Neural cell (in vitro differentiated cells): ENCODE results near the gene COQ2. TPM values are rescaled to one million over a fixed set of nuclear protein-coding genes. Genes with fewer than 3 reads are reported as not detected.
"Not testable (repeated sequence)": the region's sequence is repeated elsewhere in the genome, so short reads cannot be mapped to it uniquely, and the experiment has no call there.

Experiments used
- H2AFZ ChIP-seq: fragments of 200-600, 300-800 bp; sonication (generic), shearing (Covaris generic); 2 replicates; pipeline ENCODE4 v1.6.0; 2014; ENCODE audit warnings: low read depth, mild to moderate bottlenecking, antibody characterized with exemption, low read length, moderate library complexity
- H3F3A ChIP-seq: fragments of 200-600 bp; shearing (Covaris generic); 2 replicates; pipeline ENCODE4 v1.6.1; 2016; ENCODE audit warnings: mild to moderate bottlenecking, moderate library complexity, mixed read lengths, antibody characterized with exemption, low read length; ENCODE audit not compliant: insufficient read depth, poor library complexity, severe bottlenecking
- H3K27ac ChIP-seq: fragments of 200-600, 300-800 bp; sonication (generic), shearing (Covaris generic); 2 replicates; pipeline ENCODE4 v1.5.1; 2014; ENCODE audit warnings: mild to moderate bottlenecking, low read length, moderate library complexity
- H3K27me3 ChIP-seq: fragments of 300-800, 200-600 bp; sonication (generic), shearing (Covaris generic); 2 replicates; pipeline ENCODE4 v1.6.0; 2014; ENCODE audit warnings: mild to moderate bottlenecking, low read depth, low read length, moderate library complexity; ENCODE audit not compliant: insufficient read depth
- H3K36me3 ChIP-seq: fragments of 300-800, 200-600 bp; sonication (generic), shearing (Covaris generic); 2 replicates; pipeline ENCODE4 v1.5.1; 2014; ENCODE audit warnings: mild to moderate bottlenecking, antibody characterized with exemption, low read length, moderate library complexity; ENCODE audit not compliant: insufficient read depth
- H3K4me2 ChIP-seq: fragments of 300-800, 200-600 bp; sonication (generic), shearing (Covaris generic); 2 replicates; pipeline ENCODE4 v1.6.0; 2014; ENCODE audit warnings: mild to moderate bottlenecking, low read length
- H3K4me3 ChIP-seq: fragments of 300-800, 200-600 bp; sonication (generic), shearing (Covaris generic); 2 replicates; pipeline ENCODE4 v1.5.1; 2014; ENCODE audit warnings: mild to moderate bottlenecking, low read length, moderate library complexity
- H3K79me2 ChIP-seq: fragments of 200-600 bp; shearing (Covaris generic); replicated peaks from 2 replicates; pipeline ENCODE4 v1.6.0; 2014; ENCODE audit warnings: mild to moderate bottlenecking, low read length, moderate library complexity; ENCODE audit not compliant: insufficient read depth
- H3K9ac ChIP-seq: fragments of 300-800, 200-600 bp; sonication (generic), shearing (Covaris generic); 2 replicates; pipeline ENCODE4 v1.6.1; 2016; ENCODE audit warnings: mild to moderate bottlenecking, low read length, mixed read lengths
- H3K9me2 ChIP-seq: fragments of 200-600 bp; shearing (Covaris generic); 2 replicates; pipeline ENCODE4 v1.6.1; 2016; ENCODE audit warnings: mild to moderate bottlenecking, low read length, mixed read lengths; ENCODE audit not compliant: insufficient read depth
- H3K9me3 ChIP-seq: fragments of 200-600, 300-800 bp; sonication (generic), shearing (Covaris generic); 2 replicates; pipeline ENCODE4 v1.6.1; 2016; ENCODE audit warnings: mild to moderate bottlenecking, mixed run types, low read length, moderate library complexity, mixed read lengths
- H4K20me1 ChIP-seq: fragments of 200-600 bp; shearing (Covaris generic); 2 replicates; pipeline ENCODE4 v1.6.1; 2016; ENCODE audit warnings: mild to moderate bottlenecking, mixed run types; ENCODE audit not compliant: insufficient read depth
- EP300 ChIP-seq: fragments of 450-650 bp; conservative IDR thresholded peaks from 2 replicates; pipeline ENCODE4 v1.6.1; 2014; ENCODE audit warnings: antibody characterized with exemption, mild to moderate bottlenecking, moderate library complexity; ENCODE audit not compliant: poor library complexity, severe bottlenecking
- EZH2 ChIP-seq: fragments of 200-600, 300-800 bp; shearing (Covaris generic), sonication (generic); IDR thresholded peaks from 2 replicates; pipeline ENCODE4 v1.6.1; 2014; ENCODE audit warnings: antibody characterized with exemption, low read length, borderline replicate concordance, mild to moderate bottlenecking; ENCODE audit not compliant: insufficient read depth, poor library complexity, severe bottlenecking
- MXI1 ChIP-seq: fragments of 450-650 bp; conservative IDR thresholded peaks from 2 replicates; pipeline ENCODE4 v1.6.1; 2014; ENCODE audit warnings: antibody characterized with exemption, mild to moderate bottlenecking; ENCODE audit not compliant: poor library complexity, severe bottlenecking
- POLR2AphosphoS5 ChIP-seq: IDR thresholded peaks from 2 replicates; pipeline ENCODE4 v1.6.1; 2012
- RAD21 ChIP-seq: fragments of 450-650 bp; conservative IDR thresholded peaks from 2 replicates; pipeline ENCODE4 v1.6.1; 2014; ENCODE audit warnings: antibody characterized with exemption, mild to moderate bottlenecking, moderate library complexity
- SMC3 ChIP-seq: fragments of 450-650 bp; conservative IDR thresholded peaks from 2 replicates; pipeline ENCODE4 v1.6.1; 2014; ENCODE audit warnings: antibody characterized with exemption, mild to moderate bottlenecking, moderate library complexity; ENCODE audit not compliant: poor library complexity
- TAF1 ChIP-seq: IDR thresholded peaks from 2 replicates; pipeline ENCODE4 v1.6.1; 2012; ENCODE audit warnings: low read depth
- polyA plus RNA-seq: library from polyadenylated mRNA; depleted of rRNA; stranded (reverse); fragments of >200 nt; gene quantifications from 2 replicates; pipeline ENCODE4 v1.2.3, GENCODE V29; 2014
- TF ChIP-seq, protein P1 (sequence below): IDR thresholded peaks from 2 replicates; pipeline ENCODE4 v1.6.1; 2012; ENCODE audit warnings: borderline replicate concordance
- TF ChIP-seq, protein P2 (sequence below): fragments of 450-650 bp; IDR thresholded peaks from 2 replicates; pipeline ENCODE4 v1.5.1; 2014; ENCODE audit warnings: antibody characterized with exemption, mild to moderate bottlenecking, moderate library complexity; ENCODE audit not compliant: poor library complexity, severe bottlenecking

COQ2 gene
- polyA plus RNA-seq, 1 donor from 2014 or later: 19.8 TPM

DNA sequence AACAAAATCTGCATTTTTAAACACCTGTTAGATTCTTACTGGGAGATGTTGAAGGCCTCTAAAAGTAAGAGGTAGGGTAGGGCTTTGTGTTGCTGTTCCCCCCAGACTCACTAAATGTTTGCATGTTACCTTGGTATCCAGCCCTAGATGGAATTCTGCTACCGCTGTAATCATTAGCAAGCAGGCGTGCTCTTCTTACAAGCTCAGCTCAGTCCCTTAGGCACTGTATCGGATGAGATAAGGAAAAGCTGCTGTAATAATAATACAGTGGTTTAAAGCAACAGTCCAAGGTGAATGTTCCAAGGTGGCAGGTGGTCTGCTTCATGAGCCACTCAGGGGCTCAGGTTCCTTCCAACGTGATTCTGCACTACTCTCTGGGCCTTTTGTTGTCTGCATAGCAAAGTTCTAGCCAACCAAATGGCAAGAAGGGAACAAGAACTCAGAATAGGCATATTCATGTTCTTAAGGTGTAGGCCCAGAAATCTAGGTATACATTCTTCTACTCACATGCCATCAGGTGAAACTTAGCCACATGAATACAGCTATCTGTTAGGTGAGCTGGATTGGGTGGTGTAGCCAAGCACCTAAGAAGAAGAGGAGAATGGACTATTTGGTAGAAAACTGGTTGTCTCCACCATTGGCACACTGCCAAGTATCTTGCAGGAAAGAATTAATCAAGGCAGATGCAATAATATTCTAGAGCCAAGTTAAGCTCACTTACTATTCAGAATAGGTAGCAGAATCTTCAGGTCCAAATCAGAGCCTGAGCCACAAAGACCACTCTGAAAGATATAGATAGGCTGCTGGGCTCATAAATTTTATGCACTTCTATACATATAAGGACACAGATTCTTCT lies 46.0 kb downstream of the COQ2 start:
- Histone ChIP-seq H3F3A (no peaks in the 10 kb centered on the region), H3K9ac (no peak overlapping the region), H3K27ac (no peak overlapping the region), H3K36me3 (no peaks in the 10 kb centered on the region), H3K9me2 (no peaks in the 10 kb centered on the region), H3K9me3 (no peaks in the 10 kb centered on the region), H4K20me1 (no peaks in the 10 kb centered on the region), H3K27me3 (no peaks in the 10 kb centered on the region), H2AFZ (no peak overlapping the region), H3K79me2 (no peaks in the 10 kb centered on the region), H3K4me3 (no peak overlapping the region), H3K4me2 (no peak overlapping the region)
- TF ChIP-seq, protein P1, sequence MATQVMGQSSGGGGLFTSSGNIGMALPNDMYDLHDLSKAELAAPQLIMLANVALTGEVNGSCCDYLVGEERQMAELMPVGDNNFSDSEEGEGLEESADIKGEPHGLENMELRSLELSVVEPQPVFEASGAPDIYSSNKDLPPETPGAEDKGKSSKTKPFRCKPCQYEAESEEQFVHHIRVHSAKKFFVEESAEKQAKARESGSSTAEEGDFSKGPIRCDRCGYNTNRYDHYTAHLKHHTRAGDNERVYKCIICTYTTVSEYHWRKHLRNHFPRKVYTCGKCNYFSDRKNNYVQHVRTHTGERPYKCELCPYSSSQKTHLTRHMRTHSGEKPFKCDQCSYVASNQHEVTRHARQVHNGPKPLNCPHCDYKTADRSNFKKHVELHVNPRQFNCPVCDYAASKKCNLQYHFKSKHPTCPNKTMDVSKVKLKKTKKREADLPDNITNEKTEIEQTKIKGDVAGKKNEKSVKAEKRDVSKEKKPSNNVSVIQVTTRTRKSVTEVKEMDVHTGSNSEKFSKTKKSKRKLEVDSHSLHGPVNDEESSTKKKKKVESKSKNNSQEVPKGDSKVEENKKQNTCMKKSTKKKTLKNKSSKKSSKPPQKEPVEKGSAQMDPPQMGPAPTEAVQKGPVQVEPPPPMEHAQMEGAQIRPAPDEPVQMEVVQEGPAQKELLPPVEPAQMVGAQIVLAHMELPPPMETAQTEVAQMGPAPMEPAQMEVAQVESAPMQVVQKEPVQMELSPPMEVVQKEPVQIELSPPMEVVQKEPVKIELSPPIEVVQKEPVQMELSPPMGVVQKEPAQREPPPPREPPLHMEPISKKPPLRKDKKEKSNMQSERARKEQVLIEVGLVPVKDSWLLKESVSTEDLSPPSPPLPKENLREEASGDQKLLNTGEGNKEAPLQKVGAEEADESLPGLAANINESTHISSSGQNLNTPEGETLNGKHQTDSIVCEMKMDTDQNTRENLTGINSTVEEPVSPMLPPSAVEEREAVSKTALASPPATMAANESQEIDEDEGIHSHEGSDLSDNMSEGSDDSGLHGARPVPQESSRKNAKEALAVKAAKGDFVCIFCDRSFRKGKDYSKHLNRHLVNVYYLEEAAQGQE: no peak
- no peak for TF ChIP-seq SMC3
- TF ChIP-seq EP300: no peak
- TF ChIP-seq POLR2AphosphoS5: no peak
- TF ChIP-seq, protein P2, sequence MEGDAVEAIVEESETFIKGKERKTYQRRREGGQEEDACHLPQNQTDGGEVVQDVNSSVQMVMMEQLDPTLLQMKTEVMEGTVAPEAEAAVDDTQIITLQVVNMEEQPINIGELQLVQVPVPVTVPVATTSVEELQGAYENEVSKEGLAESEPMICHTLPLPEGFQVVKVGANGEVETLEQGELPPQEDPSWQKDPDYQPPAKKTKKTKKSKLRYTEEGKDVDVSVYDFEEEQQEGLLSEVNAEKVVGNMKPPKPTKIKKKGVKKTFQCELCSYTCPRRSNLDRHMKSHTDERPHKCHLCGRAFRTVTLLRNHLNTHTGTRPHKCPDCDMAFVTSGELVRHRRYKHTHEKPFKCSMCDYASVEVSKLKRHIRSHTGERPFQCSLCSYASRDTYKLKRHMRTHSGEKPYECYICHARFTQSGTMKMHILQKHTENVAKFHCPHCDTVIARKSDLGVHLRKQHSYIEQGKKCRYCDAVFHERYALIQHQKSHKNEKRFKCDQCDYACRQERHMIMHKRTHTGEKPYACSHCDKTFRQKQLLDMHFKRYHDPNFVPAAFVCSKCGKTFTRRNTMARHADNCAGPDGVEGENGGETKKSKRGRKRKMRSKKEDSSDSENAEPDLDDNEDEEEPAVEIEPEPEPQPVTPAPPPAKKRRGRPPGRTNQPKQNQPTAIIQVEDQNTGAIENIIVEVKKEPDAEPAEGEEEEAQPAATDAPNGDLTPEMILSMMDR: no peak
- TF ChIP-seq EZH2: no peak
- TF ChIP-seq TAF1: no peak
- TF ChIP-seq MXI1: no peak
- TF ChIP-seq RAD21: no peak

DNA sequence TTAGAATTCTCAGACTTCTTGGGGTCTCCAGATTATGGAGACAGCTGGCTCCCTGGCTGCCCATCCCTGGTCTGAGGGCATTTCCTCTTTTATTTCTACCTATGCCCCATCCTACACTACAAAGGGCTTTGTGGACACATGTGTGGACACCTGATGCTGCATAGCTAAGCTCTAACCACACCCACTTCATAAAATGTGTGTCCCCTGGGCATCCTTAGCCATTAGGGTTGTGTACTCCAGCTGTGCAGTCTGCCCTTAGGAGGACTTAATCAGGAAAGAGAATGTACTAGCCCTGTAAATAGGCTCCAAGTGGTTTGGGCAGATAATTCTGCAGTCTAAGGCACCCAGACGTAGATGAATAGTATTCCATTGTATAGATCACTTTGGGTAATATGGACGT lies 47.0 kb downstream of the COQ2 start:
- no peak overlapping the region for H3K9ac ChIP-seq
- H3F3A ChIP-seq: no peaks in the 10 kb centered on the region
- H2AFZ ChIP-seq: no peak overlapping the region
- H3K27me3 ChIP-seq: no peaks in the 10 kb centered on the region
- no peaks in the 10 kb centered on the region for H3K79me2 ChIP-seq
- no peaks in the 10 kb centered on the region for H3K9me2 ChIP-seq
- no peaks in the 10 kb centered on the region for H4K20me1 ChIP-seq
- H3K4me3 ChIP-seq: no peak overlapping the region
- TF ChIP-seq MXI1: no peak
- TF ChIP-seq POLR2AphosphoS5: no peak
- TF ChIP-seq EP300: no peak
- no peak for TF ChIP-seq RAD21
- no peak for TF ChIP-seq SMC3
- TF ChIP-seq, protein P2: no peak
- no peak for TF ChIP-seq TAF1
- TF ChIP-seq EZH2: no peak
- TF ChIP-seq, protein P1: no peak
- H3K36me3 ChIP-seq: no peaks in the 10 kb centered on the region
- no peak overlapping the region for H3K4me2 ChIP-seq
- no peak overlapping the region for H3K27ac ChIP-seq
- H3K9me3 ChIP-seq: no peaks in the 10 kb centered on the region

DNA sequence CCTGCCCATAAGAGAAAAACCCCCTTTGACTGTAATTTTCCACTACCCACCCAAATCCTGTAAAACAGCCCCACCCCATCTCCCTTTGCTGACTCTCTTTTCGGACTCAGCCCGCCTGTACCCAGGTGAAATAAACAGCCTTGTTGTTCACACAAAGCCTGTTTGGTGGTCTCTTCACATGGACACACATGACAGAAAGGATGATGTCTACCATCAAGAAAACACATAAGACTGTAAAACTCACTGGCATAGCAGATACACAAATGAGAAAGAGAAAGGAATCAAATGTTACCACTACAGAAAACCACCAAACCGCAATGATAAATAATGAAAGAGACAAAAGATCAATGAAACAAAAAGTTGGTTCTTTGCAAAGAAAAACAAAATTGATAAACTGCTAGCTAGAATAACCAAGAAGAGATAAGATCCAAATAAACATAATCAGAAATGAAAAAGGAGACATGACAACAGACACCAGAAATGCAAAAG lies 48.9 kb downstream of the COQ2 start:
- not testable (repeated sequence) for H2AFZ ChIP-seq, H3F3A ChIP-seq, H3K27me3 ChIP-seq, H3K9ac ChIP-seq, H3K36me3 ChIP-seq, H3K4me2 ChIP-seq, H4K20me1 ChIP-seq, H3K27ac ChIP-seq, H3K4me3 ChIP-seq, H3K9me2 ChIP-seq, H3K9me3 ChIP-seq, H3K79me2 ChIP-seq
